Measurements from ENCODE around the gene SH3GL1.
A peak's percentile ranks its signal among the peaks of the same experiment; 100 is the strongest.
"Not testable (repeated sequence)": the region's sequence is repeated elsewhere in the genome, so short reads cannot be mapped to it uniquely, and the experiment has no call there.

Gene SH3GL1

DNA sequence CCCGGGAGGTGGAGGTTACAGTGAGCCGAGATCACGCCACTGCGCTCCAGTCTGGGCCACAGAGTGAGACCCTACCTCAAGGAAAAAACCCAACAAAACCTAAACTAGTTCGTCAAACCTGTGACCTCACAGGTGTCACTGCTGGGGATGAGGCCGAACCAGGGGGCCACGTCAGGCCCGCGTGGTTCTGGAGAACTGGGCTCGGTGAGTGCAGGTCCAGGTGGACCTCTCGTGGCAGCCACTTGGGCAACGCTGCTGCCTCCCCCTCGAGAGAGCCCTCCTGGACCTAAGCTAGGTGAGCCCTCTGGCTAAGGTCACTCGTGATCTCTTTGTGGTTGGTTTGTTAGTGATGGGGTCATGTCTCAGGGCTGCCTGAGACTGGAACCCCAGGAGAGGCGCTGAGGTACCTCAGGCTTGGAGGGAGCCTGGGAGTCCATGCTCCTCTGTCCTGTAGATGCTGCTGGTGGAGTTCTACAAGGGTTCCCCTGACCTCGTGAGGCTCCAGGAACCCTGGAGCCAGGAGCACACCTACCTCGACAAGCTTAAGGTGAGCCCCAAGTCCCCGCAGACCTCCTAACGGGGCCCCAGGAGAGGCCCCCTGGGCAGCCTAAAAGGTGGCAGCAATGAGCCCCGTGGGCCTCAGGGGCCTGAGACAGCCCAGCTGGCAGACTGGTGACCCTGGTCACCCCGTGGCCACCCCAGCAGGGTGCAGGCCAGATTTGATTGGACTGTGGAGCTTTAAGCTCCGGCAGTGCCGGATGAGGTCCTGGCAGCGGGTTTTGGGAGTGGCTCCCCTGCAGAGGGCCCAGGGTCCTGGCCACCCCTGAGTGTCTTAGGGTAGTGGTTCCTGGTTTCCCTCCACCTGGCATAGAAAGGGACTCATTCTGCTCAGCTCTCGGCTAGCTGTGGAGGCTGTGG lies 41.4 kb downstream of the SH3GL1 start:
- FAIRE-seq (no peak), DNase-seq (ENCODE audit: insufficient read length) (no peak)
- no peak for TF ChIP-seq POLR2A (IDR thresholded peaks at IDR 0.05; ENCODE audit: low read depth, low read length)
- TF ChIP-seq POLR2AphosphoS5 (IDR thresholded peaks at IDR 0.05; ENCODE audit: low read depth, low read length): no peak
- no peak for TF ChIP-seq TAF1 (IDR thresholded peaks at IDR 0.05; ENCODE audit: borderline replicate concordance, low read depth, low read length)

DNA sequence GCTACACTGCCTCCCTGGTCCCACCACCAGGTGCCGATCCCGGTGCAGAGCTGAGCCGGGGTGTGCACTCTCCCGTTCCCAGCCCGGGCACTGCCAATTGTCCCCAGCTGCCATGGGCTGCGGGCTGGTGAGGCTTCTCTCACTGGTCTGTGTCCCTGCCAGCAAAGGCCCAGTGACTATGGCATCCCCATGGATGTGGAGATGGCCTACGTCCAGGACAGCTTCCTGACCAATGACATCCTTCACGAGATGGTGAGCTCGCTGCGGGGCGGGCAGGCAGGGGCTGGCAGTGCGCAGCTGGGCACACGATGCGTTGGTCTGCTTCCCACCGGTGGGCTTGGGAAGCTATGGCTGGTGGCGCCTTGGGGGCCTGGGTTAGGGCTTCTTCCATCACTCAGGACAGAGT lies 42.4 kb downstream of the SH3GL1 start:
- DNase-seq (ENCODE audit: insufficient read length) (no peak), FAIRE-seq (no peak)
- no peak for TF ChIP-seq POLR2A (IDR thresholded peaks at IDR 0.05; ENCODE audit: low read depth, low read length)
- TF ChIP-seq TAF1 (IDR thresholded peaks at IDR 0.05; ENCODE audit: borderline replicate concordance, low read depth, low read length): no peak
- no peak; the same call in 1 of the 2 replicates for TF ChIP-seq POLR2AphosphoS5 (IDR thresholded peaks at IDR 0.05; ENCODE audit: low read depth, low read length)

DNA sequence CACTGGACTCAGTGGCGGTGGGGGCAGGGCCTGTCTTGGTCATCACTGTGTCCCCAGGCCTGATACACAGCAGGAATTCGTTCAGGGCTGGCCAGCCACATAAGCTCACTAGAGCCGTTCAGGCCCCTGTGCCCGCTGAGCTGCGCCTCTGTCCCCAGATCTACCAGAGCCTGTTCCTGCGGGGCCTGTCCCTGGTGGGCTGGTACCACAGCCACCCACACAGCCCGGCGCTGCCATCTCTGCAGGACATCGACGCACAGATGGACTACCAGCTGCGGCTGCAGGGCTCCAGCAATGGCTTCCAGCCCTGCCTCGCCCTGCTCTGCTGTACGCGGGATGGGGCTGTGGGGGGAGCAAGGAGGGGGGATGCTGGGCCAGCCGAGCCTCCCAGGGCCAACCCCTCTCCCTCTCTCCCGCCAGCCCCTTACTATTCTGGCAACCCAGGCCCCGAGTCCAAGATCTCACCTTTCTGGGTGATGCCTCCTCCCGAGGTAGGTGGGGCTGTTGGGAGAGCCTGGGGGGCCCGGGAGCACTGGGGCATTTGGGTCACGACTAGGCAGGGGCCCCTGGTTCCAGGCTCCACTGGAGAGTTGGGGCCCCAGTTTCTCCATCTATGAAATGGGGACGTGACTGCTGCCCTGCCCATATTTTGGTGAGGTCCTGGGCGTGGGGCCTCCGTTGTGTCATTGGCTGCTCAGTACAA lies 43.1 kb downstream of the SH3GL1 start:
- no peak for DNase-seq (ENCODE audit: insufficient read length)
- no peak for FAIRE-seq
- no peak for TF ChIP-seq POLR2A (IDR thresholded peaks at IDR 0.05; ENCODE audit: low read depth, low read length)
- peak; percentile 44 for TF ChIP-seq POLR2AphosphoS5 (IDR thresholded peaks at IDR 0.05; ENCODE audit: low read depth, low read length)

DNA sequence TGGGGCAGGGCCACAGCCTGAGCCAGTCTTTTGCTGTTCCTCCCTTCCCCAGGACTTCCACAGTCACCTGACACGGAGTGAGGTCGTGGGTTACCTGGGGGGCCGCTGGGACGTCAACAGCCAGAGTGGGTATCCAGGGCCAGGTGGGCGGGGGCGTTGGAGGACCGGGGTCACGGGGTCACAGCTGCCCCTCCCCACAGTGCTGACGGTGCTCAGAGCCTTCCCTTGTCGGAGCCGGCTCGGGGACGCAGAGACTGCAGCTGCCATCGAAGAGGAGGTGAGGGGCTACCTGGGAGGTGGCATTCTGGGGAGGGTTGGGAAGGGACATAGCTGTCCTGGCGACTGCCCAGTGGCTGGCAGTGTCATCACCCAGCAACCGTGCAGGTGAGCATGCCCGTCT lies 45.5 kb downstream of the SH3GL1 start:
- FAIRE-seq (no peak), DNase-seq (ENCODE audit: insufficient read length) (no peak)
- TF ChIP-seq POLR2AphosphoS5 (IDR thresholded peaks at IDR 0.05; ENCODE audit: low read depth, low read length): no peak
- no peak for TF ChIP-seq POLR2A (IDR thresholded peaks at IDR 0.05; ENCODE audit: low read depth, low read length)
- TF ChIP-seq TAF1 (IDR thresholded peaks at IDR 0.05; ENCODE audit: borderline replicate concordance, low read depth, low read length): no peak

DNA sequence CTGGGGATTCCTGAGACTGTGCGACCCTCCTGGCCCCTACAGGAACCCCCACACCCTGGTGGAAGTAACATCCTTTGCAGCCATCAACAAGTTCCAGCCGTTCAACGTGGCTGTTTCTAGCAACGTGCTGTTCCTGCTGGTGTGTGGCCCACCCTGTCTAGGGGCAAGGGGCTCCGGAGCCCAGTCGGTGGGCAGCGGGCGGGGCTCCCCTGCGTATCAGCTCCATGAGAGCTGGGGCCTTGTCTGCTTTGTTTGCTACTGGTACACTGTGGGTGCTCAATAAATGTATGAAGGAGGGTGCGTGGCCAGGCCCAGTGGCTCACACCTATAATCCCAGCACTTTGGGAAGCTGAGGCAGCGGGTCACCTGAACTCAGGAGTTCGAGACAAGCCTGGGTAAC lies 46.1 kb downstream of the SH3GL1 start:
- TF ChIP-seq TAF1 (IDR thresholded peaks at IDR 0.05; ENCODE audit: borderline replicate concordance, low read depth, low read length) (no peak), POLR2A (IDR thresholded peaks at IDR 0.05; ENCODE audit: low read depth, low read length) (no peak), POLR2AphosphoS5 (IDR thresholded peaks at IDR 0.05; ENCODE audit: low read depth, low read length) (no peak)
- FAIRE-seq (no peak), DNase-seq (ENCODE audit: insufficient read length) (no peak)

DNA sequence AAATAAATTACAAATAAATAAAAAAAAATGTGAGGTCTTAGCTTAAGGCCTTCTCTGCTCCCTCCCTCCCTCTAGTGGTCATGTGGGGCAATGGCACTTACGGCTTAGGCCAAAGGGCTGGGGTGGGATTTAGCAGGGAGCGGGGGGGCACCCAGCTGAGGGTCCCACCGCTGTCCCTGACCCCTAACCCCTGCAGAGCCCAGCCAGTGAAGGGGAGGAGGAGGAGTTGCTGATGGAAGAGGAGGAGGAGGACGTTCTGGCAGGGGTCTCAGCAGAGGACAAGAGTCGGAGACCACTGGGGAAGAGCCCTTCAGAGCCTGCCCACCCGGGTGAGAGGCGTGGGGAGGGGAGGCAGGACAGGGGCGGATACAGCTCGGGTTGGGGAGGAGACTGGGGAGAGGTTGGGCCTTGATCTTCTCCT lies 47.6 kb downstream of the SH3GL1 start:
- FAIRE-seq (no peak), DNase-seq (ENCODE audit: insufficient read length) (peak; percentile 71)
- TF ChIP-seq TAF1 (IDR thresholded peaks at IDR 0.05; ENCODE audit: borderline replicate concordance, low read depth, low read length): no peak
- no peak for TF ChIP-seq POLR2AphosphoS5 (IDR thresholded peaks at IDR 0.05; ENCODE audit: low read depth, low read length)
- TF ChIP-seq POLR2A (IDR thresholded peaks at IDR 0.05; ENCODE audit: low read depth, low read length): no peak

DNA sequence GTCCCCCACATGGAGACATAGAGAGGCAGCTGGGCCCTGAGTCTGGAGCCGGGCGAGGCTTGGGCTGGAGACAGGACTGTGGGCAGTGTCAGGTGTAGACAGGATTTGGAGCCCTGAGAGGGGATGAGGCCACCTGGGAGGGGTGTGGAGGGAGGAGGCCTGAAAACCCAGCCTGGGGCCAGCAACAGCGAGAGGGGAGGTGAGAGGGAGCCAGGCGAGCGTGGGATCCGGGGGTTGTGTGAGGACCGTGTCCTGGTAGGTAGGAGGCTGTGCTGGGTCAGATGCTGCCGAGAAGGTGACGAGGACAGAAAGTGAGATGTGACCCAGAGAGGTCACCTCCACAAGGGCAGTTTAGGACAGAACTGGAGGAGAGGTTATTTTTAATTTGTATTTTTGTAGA lies 49.6 kb downstream of the SH3GL1 start:
- TF ChIP-seq POLR2A (IDR thresholded peaks at IDR 0.05; ENCODE audit: low read depth, low read length): no peak
- TF ChIP-seq TAF1 (IDR thresholded peaks at IDR 0.05; ENCODE audit: borderline replicate concordance, low read depth, low read length): no peak
- no peak for TF ChIP-seq POLR2AphosphoS5 (IDR thresholded peaks at IDR 0.05; ENCODE audit: low read depth, low read length)
- DNase-seq (ENCODE audit: insufficient read length) (no peak), FAIRE-seq (no peak)

DNA sequence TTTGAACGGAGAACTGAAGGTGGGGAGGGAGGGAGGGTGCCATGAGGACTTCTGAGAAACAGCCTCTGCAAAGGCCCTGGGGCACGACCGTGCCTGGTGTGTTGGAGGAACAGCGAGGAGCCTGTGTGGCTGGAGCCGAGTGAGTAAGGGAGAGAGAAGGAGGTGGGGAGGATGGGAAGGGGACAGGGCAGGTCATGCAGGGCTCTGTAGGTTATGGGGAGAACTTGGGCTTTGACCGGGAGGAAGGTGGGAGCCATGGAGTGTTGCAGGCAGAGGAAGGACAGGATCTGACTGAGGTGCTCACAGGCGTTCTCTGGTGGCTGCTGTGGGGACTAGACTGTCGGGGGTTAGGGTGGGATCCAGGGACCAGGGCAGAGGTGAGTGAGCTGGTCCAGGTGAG lies 50.2 kb downstream of the SH3GL1 start:
- DNase-seq (ENCODE audit: insufficient read length) (no peak), FAIRE-seq (no peak)
- TF ChIP-seq TAF1 (IDR thresholded peaks at IDR 0.05; ENCODE audit: borderline replicate concordance, low read depth, low read length) (no peak), POLR2AphosphoS5 (IDR thresholded peaks at IDR 0.05; ENCODE audit: low read depth, low read length) (no peak), POLR2A (IDR thresholded peaks at IDR 0.05; ENCODE audit: low read depth, low read length) (no peak)

DNA sequence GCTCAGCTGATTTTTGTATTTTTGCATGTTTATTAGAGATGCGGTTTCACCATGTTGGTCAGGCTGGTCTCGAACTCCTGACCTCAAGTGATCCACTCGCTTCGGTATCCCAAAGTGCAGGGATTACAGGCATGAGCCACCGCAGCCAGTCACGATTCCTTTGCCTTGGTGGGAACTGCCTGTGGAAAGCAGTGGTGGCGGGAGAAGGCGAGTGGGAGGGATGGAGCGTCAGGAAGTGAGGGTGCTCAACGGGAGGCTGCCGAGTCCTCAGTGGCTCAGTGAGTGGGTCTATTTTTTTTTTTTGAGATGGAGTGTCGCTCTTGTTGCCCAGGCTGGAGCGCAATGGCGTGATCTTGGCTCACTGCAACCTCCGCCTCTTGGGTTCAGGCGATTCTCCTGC lies 51.1 kb downstream of the SH3GL1 start:
- not testable (repeated sequence) for FAIRE-seq; DNase-seq (ENCODE audit: insufficient read length)

DNA sequence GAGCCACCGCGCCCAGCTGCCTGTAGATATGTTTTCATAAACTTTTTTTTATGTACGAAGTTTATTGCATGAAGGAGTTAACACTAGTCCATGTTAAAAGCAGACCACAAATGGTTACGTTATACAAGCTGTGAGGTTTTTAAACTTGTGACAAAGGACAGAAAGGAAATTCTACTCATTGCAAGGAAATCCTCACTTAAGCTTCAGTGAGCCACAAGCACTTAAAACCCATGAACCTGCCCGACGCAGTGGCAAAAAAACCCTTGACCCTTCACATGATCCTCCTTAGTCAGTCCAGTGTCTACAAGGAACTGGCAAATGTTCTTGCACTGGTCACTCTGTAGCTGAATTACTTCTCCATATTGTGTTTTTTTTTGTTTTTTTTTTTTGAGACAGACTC lies 52.8 kb downstream of the SH3GL1 start:
- TF ChIP-seq TAF1 (IDR thresholded peaks at IDR 0.05; ENCODE audit: borderline replicate concordance, low read depth, low read length) (no peak), POLR2A (IDR thresholded peaks at IDR 0.05; ENCODE audit: low read depth, low read length) (no peak), POLR2AphosphoS5 (IDR thresholded peaks at IDR 0.05; ENCODE audit: low read depth, low read length) (no peak)
- FAIRE-seq: no peak
- DNase-seq (ENCODE audit: insufficient read length): no peak

DNA sequence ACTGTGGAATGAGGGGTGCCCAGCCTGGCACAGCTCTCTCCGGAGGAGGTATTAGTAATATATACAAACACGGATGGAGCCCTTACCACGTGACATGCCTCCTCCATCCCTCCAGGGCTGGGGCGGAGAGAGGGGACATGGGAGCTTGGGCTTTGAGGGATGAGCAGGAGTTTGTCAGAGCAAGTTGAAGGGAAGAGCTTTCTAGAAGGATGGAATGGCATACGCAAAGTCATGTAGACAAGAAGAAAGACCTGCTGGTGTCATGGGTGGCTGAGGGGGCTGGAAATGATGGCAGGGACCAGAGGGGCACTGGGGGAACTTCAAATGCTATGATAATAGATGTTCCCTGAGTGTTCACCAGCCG lies 54.3 kb downstream of the SH3GL1 start:
- FAIRE-seq (no peak), DNase-seq (ENCODE audit: insufficient read length) (no peak)
- TF ChIP-seq POLR2AphosphoS5 (IDR thresholded peaks at IDR 0.05; ENCODE audit: low read depth, low read length) (no peak), POLR2A (IDR thresholded peaks at IDR 0.05; ENCODE audit: low read depth, low read length) (no peak), TAF1 (IDR thresholded peaks at IDR 0.05; ENCODE audit: borderline replicate concordance, low read depth, low read length) (no peak)
